Measurements from ENCODE around the gene GRIK4.

Gene GRIK4

GRCh38 chr11:120647681-120648080, 136.1 kb downstream of the GRIK4 start:
- DNase-seq, result no peak

GRCh38 chr11:120648771-120649170, 137.2 kb downstream of the GRIK4 start:
- no peak for DNase-seq

- DNase-seq, result no peak
These were observed 137.8 kb downstream of the GRIK4 start for GRCh38 chr11:120649316-120649715.

- no peak for DNase-seq
These were observed 139.8 kb downstream of the GRIK4 start for GRCh38 chr11:120651396-120651795.

GRCh38 chr11:120651836-120652235, 140.3 kb downstream of the GRIK4 start:
- DNase-seq, result no peak

- DNase-seq, result peak; percentile 15
These were observed 141.3 kb downstream of the GRIK4 start for GRCh38 chr11:120652705-120653335.

GRCh38 chr11:120655589-120655988, 144.0 kb downstream of the GRIK4 start:
- no peak for DNase-seq

GRCh38 chr11:120657306-120658070, 145.9 kb downstream of the GRIK4 start:
- no peak for DNase-seq

GRCh38 chr11:120658071-120658423, 146.5 kb downstream of the GRIK4 start:
- DNase-seq, result peak; percentile 32

- DNase-seq, result no peak
These were observed 147.5 kb downstream of the GRIK4 start for GRCh38 chr11:120659076-120659475.

- DNase-seq, result peak; percentile 40
These were observed 148.5 kb downstream of the GRIK4 start for GRCh38 chr11:120660024-120660565.

- DNase-seq, result no peak
These were observed 150.6 kb downstream of the GRIK4 start for GRCh38 chr11:120662071-120662676.

- no peak for DNase-seq
These were observed 151.6 kb downstream of the GRIK4 start for GRCh38 chr11:120663142-120663541.

GRCh38 chr11:120666121-120666639, 154.6 kb downstream of the GRIK4 start:
- no peak for DNase-seq

- no peak for DNase-seq
These were observed 155.7 kb downstream of the GRIK4 start for GRCh38 chr11:120667281-120667680.

GRCh38 chr11:120667934-120668333, 156.4 kb downstream of the GRIK4 start:
- DNase-seq, result no peak

GRCh38 chr11:120668537-120668936, 157.0 kb downstream of the GRIK4 start:
- no peak for DNase-seq

- no peak for DNase-seq
These were observed 163.0 kb downstream of the GRIK4 start for GRCh38 chr11:120674542-120674941.

- DNase-seq, result no peak
These were observed 163.6 kb downstream of the GRIK4 start for GRCh38 chr11:120675171-120675570.

- DNase-seq, result no peak
These were observed 165.4 kb downstream of the GRIK4 start for GRCh38 chr11:120676991-120677390.

- DNase-seq, result no peak
These were observed 168.8 kb downstream of the GRIK4 start for GRCh38 chr11:120680322-120680721.

GRCh38 chr11:120681434-120682331, 170.1 kb downstream of the GRIK4 start:
- no peak for DNase-seq

- DNase-seq, result no peak
These were observed 170.7 kb downstream of the GRIK4 start for GRCh38 chr11:120682332-120682649.

All from RPMI8226 (cell line).